HepG2 (cell line): ENCODE results near the gene DPH1. TPM values are rescaled to one million over a fixed set of nuclear protein-coding genes. Genes with fewer than 3 reads are reported as not detected.

Source experiments
- EHMT2 ChIP-seq: fragments of 200-600 bp; sonication (generic); IDR thresholded peaks from 2 replicates; pipeline ENCODE4 v1.7.0; 2017; ENCODE audit warnings: antibody characterized with exemption, low read depth, low read length, borderline replicate concordance
- FOXP1 ChIP-seq, 2 experiments: fragments of 450-650 bp in 1 of 2; IDR thresholded peaks; 2 replicates each; pipeline ENCODE4 v1.6.1; 2017 to 2018; ENCODE audit warnings: antibody characterized with exemption in 1 of 2
- HCFC1 ChIP-seq: fragments of 150-350 bp; IDR thresholded peaks from 2 replicates; pipeline ENCODE4 v1.6.1; 2014; ENCODE audit warnings: low read depth, low read length
- KDM2A ChIP-seq: sonication (generic); formaldehyde crosslinking; IDR thresholded peaks from 2 replicates; pipeline ENCODE4 v1.4.0; 2020; ENCODE audit warnings: low read depth, missing genetic modification reagents, borderline replicate concordance
- MIER2 ChIP-seq: IDR thresholded peaks from 2 replicates; pipeline ENCODE4 v1.6.1; 2016; ENCODE audit warnings: missing biosample characterization, missing genetic modification reagents
- NFYB ChIP-seq: sonication (generic); formaldehyde crosslinking; IDR thresholded peaks from 2 replicates; pipeline ENCODE4 v1.4.0; 2020; ENCODE audit warnings: missing genetic modification reagents
- NR2C2 ChIP-seq: sonication (generic); formaldehyde crosslinking; IDR thresholded peaks from 2 replicates; pipeline ENCODE4 v1.4.0; 2020; ENCODE audit warnings: missing genetic modification reagents, mild to moderate bottlenecking, moderate library complexity, borderline replicate concordance
- RFXAP ChIP-seq: sonication (generic); formaldehyde crosslinking; IDR thresholded peaks from 2 replicates; pipeline ENCODE4 v1.4.0; 2020; ENCODE audit warnings: missing genetic modification reagents, borderline replicate concordance
- SOX13 ChIP-seq, 3 experiments: fragments of 450-650 bp in 1 of 3; sonication (generic) in 1 of 3; formaldehyde crosslinking in 1 of 3; IDR thresholded peaks in 2 of 3; conservative IDR thresholded peaks in 1 of 3; 2 replicates each; pipeline versions ENCODE4 v1.5.0 to v1.6.1; 2016 to 2020; ENCODE audit warnings: antibody characterized with exemption in 1 of 3, mild to moderate bottlenecking in 1 of 3, missing compliant biosample characterization in 1 of 3, missing genetic modification reagents in 1 of 3, moderate library complexity in 1 of 3
- ZBTB7B ChIP-seq: sonication (generic); formaldehyde crosslinking; IDR thresholded peaks from 2 replicates; pipeline ENCODE4 v1.4.0; 2020; ENCODE audit warnings: missing genetic modification reagents
- ZMYM4 ChIP-seq: sonication (generic); formaldehyde crosslinking; IDR thresholded peaks from 2 replicates; pipeline ENCODE4 v1.8.1; 2023; ENCODE audit warnings: mild to moderate bottlenecking, missing genetic modification reagents
- ZNF282 ChIP-seq: fragments of 450-650 bp; IDR thresholded peaks from 2 replicates; pipeline ENCODE4 v1.6.1; 2018; ENCODE audit not compliant: partially characterized antibody
- ZNF3 ChIP-seq: IDR thresholded peaks from 2 replicates; pipeline ENCODE4 v1.7.0; 2017; ENCODE audit warnings: inconsistent platforms
- ZNF335 ChIP-seq: sonication (generic); formaldehyde crosslinking; IDR thresholded peaks from 2 replicates; pipeline ENCODE4 v1.4.0; 2020; ENCODE audit warnings: missing genetic modification reagents
- ZNF558 ChIP-seq: sonication (generic); formaldehyde crosslinking; IDR thresholded peaks from 2 replicates; pipeline ENCODE4 v1.9.0; 2022; ENCODE audit warnings: mild to moderate bottlenecking, missing genetic modification reagents, borderline replicate concordance
- ZNF577 ChIP-seq: sonication (generic); formaldehyde crosslinking; IDR thresholded peaks from 2 replicates; pipeline ENCODE4 v1.4.0; 2020; ENCODE audit warnings: mild to moderate bottlenecking, low read depth, missing genetic modification reagents, borderline replicate concordance
- ZNF772 ChIP-seq: sonication (generic); formaldehyde crosslinking; IDR thresholded peaks from 2 replicates; pipeline ENCODE4 v1.5.0; 2020; ENCODE audit warnings: mild to moderate bottlenecking, missing genetic modification reagents
- ZSCAN29 ChIP-seq: sonication (generic); formaldehyde crosslinking; conservative IDR thresholded peaks from 2 replicates; pipeline ENCODE4 v1.4.0; 2020; ENCODE audit warnings: mild to moderate bottlenecking, missing genetic modification reagents
- polyA plus RNA-seq, 8 experiments: library from polyadenylated mRNA; depleted of rRNA in 3 of 8; stranded (reverse) in 7 of 8; unstranded in 1 of 8; fragments of >200 nt; fragmentation: Illumina TruSeq in 4 of 8; extraction: Trizol in 4 of 8; gene quantifications; 2 replicates each; pipeline versions ENCODE4 v1.2.1 to v1.2.3, GENCODE V29; 2011 to 2016; ENCODE audit warnings: low read depth in 4 of 8, missing spikeins in 1 of 8, mixed read lengths in 1 of 8; ENCODE audit not compliant: insufficient read depth in 1 of 8
- total RNA-seq, 5 experiments: library from RNA; depleted of rRNA; stranded (reverse); fragments of >200 nt; fragmentation: Illumina TruSeq; extraction: Trizol; gene quantifications; 2 replicates each; pipeline ENCODE4 v1.2.3, GENCODE V29; 2016; ENCODE audit warnings: low read depth in 1 of 5
- TF ChIP-seq, protein P1 (sequence below): IDR thresholded peaks from 2 replicates; pipeline ENCODE4 v1.6.1; 2016; ENCODE audit warnings: missing biosample characterization, missing genetic modification reagents, low read depth
- TF ChIP-seq, protein P2 (sequence below): sonication (generic); formaldehyde crosslinking; IDR thresholded peaks from 2 replicates; pipeline ENCODE4 v1.4.0; 2020; ENCODE audit warnings: mild to moderate bottlenecking, missing genetic modification reagents
- TF ChIP-seq, protein P3 (sequence below): sonication (generic); formaldehyde crosslinking; IDR thresholded peaks from 2 replicates; pipeline ENCODE4 v1.5.0; 2020; ENCODE audit warnings: missing genetic modification reagents

Gene DPH1
- total and polyA plus RNA-seq, 2 of the 13 experiments (the other 11 are each of a cell fraction or from before 2014, with no cell fraction given) = 25.3 to 42.8 TPM

GRCh38 chr17:1997927-1998742, 31.8 kb upstream of the DPH1 start (continued):
- TF ChIP-seq RFXAP (CRISPR knock-in tag) (peak; percentile 54; the same call in 1 of the 2 replicates), ZSCAN29 (CRISPR knock-in tag) (peak; percentile 37; the same call in 1 of the 2 replicates), ZNF282 (no peak), EHMT2 (no peak), ZNF772 (0 out of 2 replicates have a peak, but pooled peaks have one; percentile 27), ZNF558 (CRISPR knock-in tag) (no peak; the same call in 1 of the 2 replicates), ZMYM4 (0 out of 2 replicates have a peak, but pooled peaks have one; percentile 31), SOX13 (IDR thresholded peaks at IDR 0.05) (no peak), SOX13 (CRISPR knock-in tag; conservative IDR thresholded peaks at IDR 0.05 in 1 of 2, IDR thresholded peaks at IDR 0.05 in 1 of 2) (peak in 1 of 2 experiments; percentile 54; a peak in 1 of 4 replicates), NFYB (CRISPR knock-in tag) (no peak), ZNF577 (CRISPR knock-in tag) (no peak), ZBTB7B (CRISPR knock-in tag) (0 out of 2 replicates have a peak, but pooled peaks have one; percentile 12), HCFC1 (no peak), NR2C2 (CRISPR knock-in tag) (peak; percentile 53; the same call in 1 of the 2 replicates), KDM2A (CRISPR knock-in tag) (0 out of 2 replicates have a peak, but pooled peaks have one; percentile 25), ZNF3 (CRISPR knock-in tag) (no peak), FOXP1 (IDR thresholded peaks at IDR 0.05) (no peak), FOXP1 (CRISPR knock-in tag; IDR thresholded peaks at IDR 0.05) (peak; percentile 59; the same call in 1 of the 2 replicates), ZNF335 (CRISPR knock-in tag) (no peak), MIER2 (no peak)
- TF ChIP-seq, protein P1, sequence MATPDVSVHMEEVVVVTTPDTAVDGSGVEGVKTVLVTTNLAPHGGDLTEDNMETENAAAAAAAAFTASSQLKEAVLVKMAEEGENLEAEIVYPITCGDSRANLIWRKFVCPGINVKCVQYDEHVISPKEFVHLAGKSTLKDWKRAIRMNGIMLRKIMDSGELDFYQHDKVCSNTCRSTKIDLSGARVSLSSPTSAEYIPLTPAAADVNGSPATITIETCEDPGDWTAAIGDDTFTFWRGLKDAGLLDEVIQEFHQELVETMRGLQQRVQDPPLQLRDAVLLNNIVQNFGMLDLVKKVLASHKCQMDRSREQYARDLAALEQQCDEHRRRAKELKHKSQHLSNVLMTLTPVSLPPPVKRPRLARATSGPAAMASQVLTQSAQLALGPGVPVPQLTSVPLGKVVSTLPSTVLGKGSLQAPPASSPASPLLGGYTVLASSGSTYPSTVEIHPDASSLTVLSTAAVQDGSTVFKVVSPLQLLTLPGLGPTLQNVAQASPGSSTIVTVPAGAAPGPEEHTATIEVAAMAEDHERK (CRISPR knock-in tag) = no peak
- TF ChIP-seq, protein P2, sequence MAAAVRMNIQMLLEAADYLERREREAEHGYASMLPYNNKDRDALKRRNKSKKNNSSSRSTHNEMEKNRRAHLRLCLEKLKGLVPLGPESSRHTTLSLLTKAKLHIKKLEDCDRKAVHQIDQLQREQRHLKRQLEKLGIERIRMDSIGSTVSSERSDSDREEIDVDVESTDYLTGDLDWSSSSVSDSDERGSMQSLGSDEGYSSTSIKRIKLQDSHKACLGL (CRISPR knock-in tag) = no peak
- TF ChIP-seq, protein P3, sequence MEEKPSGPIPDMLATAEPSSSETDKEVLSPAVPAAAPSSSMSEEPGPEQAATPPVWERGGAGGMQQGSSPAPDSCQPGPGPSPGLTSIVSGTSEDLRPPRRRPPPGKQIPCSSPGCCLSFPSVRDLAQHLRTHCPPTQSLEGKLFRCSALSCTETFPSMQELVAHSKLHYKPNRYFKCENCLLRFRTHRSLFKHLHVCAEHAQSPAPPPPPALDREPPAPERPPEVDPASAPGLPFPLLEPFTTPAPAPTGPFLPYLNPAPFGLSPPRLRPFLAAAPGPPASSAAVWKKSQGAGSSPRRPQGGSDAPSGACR (CRISPR knock-in tag) = 0 out of 2 replicates have a peak, but pooled peaks have one; percentile 54
